IPS DF 4.7 (cell line): Measurements from ENCODE around the gene ZXDC.

Source experiments
- DNase-seq: peaks from one replicate; pipeline ENCODE4 v3.0.0-alpha.2; 2013; ENCODE audit warnings: low spot score; ENCODE audit errors: extremely low read depth

The ZXDC gene

GRCh38 chr3:126491221-126492013, 15.7 kb upstream of the ZXDC start:
- DNase-seq = no peak

- no peak for DNase-seq
Measured at GRCh38 chr3:126490619-126491018, 14.9 kb upstream of the ZXDC start.

GRCh38 chr3:126488886-126489569, 13.3 kb upstream of the ZXDC start:
- DNase-seq = no peak

- DNase-seq = no peak
Measured at GRCh38 chr3:126488185-126488584, 12.5 kb upstream of the ZXDC start.

- DNase-seq = no peak
Measured at GRCh38 chr3:126487151-126487771, 11.6 kb upstream of the ZXDC start.

GRCh38 chr3:126486360-126486847, 10.7 kb upstream of the ZXDC start:
- no peak for DNase-seq

GRCh38 chr3:126485956-126486355, 10.3 kb upstream of the ZXDC start:
- DNase-seq = no peak

GRCh38 chr3:126485176-126485897, 9.6 kb upstream of the ZXDC start:
- DNase-seq = no peak

- no peak for DNase-seq
Measured at GRCh38 chr3:126484662-126485061, 9.0 kb upstream of the ZXDC start.

- no peak for DNase-seq
Measured at GRCh38 chr3:126484148-126484547, 8.5 kb upstream of the ZXDC start.

- no peak for DNase-seq
Measured at GRCh38 chr3:126483321-126483761, 7.7 kb upstream of the ZXDC start.

GRCh38 chr3:126482503-126483255, 7.0 kb upstream of the ZXDC start:
- DNase-seq = no peak

- no peak for DNase-seq
Measured at GRCh38 chr3:126481808-126482502, 6.3 kb upstream of the ZXDC start.

- DNase-seq = no peak
Measured at GRCh38 chr3:126480861-126481260, 5.2 kb upstream of the ZXDC start.

GRCh38 chr3:126480206-126480605, 4.5 kb upstream of the ZXDC start:
- no peak for DNase-seq

GRCh38 chr3:126479642-126480041, 4.0 kb upstream of the ZXDC start:
- DNase-seq = no peak

- DNase-seq = no peak
Measured at GRCh38 chr3:126478581-126479310, 3.1 kb upstream of the ZXDC start.

GRCh38 chr3:126477061-126477380, 1.3 kb upstream of the ZXDC start:
- DNase-seq = no peak

- DNase-seq = no peak
Measured at GRCh38 chr3:126476166-126477060, 722 bp upstream of the ZXDC start.
